Gastroesophageal sphincter (tissue), 3 donors: ENCODE measurements around the gene CDC34.

ENCODE experiments used
- EP300 ChIP-seq: sonication (generic); formaldehyde crosslinking; IDR thresholded peaks from one replicate; pipeline ENCODE4 v1.6.1; 2017; ENCODE audit warnings: antibody characterized with exemption, mild to moderate bottlenecking
- TF ChIP-seq, protein P1 (sequence below), 4 experiments: fragments of 200-600 bp in 2 of 4; fragments of 450-650 bp in 2 of 4; sonication (generic) in 1 of 4; IDR thresholded peaks; one replicate each; pipeline ENCODE4 v1.5.1; 2017 to 2019; ENCODE audit warnings: antibody characterized with exemption in 4 of 4, mild to moderate bottlenecking in 2 of 4, moderate library complexity in 2 of 4

- TF ChIP-seq, protein P1, sequence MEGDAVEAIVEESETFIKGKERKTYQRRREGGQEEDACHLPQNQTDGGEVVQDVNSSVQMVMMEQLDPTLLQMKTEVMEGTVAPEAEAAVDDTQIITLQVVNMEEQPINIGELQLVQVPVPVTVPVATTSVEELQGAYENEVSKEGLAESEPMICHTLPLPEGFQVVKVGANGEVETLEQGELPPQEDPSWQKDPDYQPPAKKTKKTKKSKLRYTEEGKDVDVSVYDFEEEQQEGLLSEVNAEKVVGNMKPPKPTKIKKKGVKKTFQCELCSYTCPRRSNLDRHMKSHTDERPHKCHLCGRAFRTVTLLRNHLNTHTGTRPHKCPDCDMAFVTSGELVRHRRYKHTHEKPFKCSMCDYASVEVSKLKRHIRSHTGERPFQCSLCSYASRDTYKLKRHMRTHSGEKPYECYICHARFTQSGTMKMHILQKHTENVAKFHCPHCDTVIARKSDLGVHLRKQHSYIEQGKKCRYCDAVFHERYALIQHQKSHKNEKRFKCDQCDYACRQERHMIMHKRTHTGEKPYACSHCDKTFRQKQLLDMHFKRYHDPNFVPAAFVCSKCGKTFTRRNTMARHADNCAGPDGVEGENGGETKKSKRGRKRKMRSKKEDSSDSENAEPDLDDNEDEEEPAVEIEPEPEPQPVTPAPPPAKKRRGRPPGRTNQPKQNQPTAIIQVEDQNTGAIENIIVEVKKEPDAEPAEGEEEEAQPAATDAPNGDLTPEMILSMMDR (IDR thresholded peaks at IDR 0.05): no peak
- TF ChIP-seq EP300: no peak
Measured at GRCh38 chr19:582497-583197, 51.1 kb downstream of the CDC34 start.
